T-helper 1 cell treated with Interleukin-12 subunit alpha and Interleukin-12 subunit beta and Interleukin-4 antibody, amounts not matched to agents 30 μg/mL and 1 μg/mL, for 36 hours (primary cell): ENCODE measurements around the gene TULP4.
"Not testable (repeated sequence)": the region's sequence is repeated elsewhere in the genome, so short reads cannot be mapped to it uniquely, and the experiment has no call there.

ENCODE experiments used
- H3K27ac Mint-ChIP-seq: one replicate; pipeline ENCODE4 v1.8.0; 2021; ENCODE audit warnings: mild to moderate bottlenecking, mixed read lengths
- H3K27me3 Mint-ChIP-seq: one replicate; pipeline ENCODE4 v1.8.0; 2021; ENCODE audit warnings: low read depth, mixed read lengths
- H3K36me3 Mint-ChIP-seq: one replicate; pipeline ENCODE4 v1.8.0; 2021; ENCODE audit warnings: low read depth, mixed read lengths
- H3K4me1 Mint-ChIP-seq: one replicate; pipeline ENCODE4 v1.8.0; 2021; ENCODE audit warnings: low read depth, mixed read lengths
- H3K4me3 Mint-ChIP-seq: one replicate; pipeline ENCODE4 v1.8.0; 2021; ENCODE audit warnings: mild to moderate bottlenecking, moderate library complexity, mixed read lengths
- H3K9me3 Mint-ChIP-seq: one replicate; pipeline ENCODE4 v1.8.0; 2021; ENCODE audit warnings: mixed read lengths

The TULP4 gene

DNA sequence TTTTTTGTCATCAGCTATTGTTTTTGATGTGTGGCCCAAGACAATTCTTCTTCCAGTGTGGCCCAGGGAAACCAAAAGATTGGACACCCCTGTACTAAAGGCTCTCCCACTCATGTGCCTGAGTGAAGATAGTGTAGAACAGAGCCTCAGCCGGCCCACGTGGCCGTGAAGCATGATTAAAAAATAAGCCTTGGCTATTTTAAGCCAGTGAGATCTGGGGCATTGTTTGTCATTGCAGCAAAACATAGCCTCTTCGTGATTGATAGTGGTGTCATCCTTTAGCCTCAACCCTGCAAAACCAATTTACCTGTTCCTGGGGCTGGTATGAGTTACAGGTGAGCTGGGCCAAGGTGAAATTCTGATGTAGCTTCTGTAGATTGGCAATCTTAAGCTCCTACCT lies 85.3 kb downstream of the TULP4 start:
- no peaks in the 10 kb centered on the region for H3K27me3 Mint-ChIP-seq
- H3K4me3 Mint-ChIP-seq, result no peak overlapping the region
- H3K9me3 Mint-ChIP-seq, result peaks cover 10% of the 10 kb centered on the region
- no peak overlapping the region for H3K27ac Mint-ChIP-seq
- no peaks in the 10 kb centered on the region for H3K4me1 Mint-ChIP-seq
- peaks cover 6% of the 10 kb centered on the region for H3K36me3 Mint-ChIP-seq

GRCh38 chr6:158398252-158399024 lies 86.2 kb downstream of the TULP4 start:
- Mint-ChIP-seq H3K4me1 (no peaks in the 10 kb centered on the region), H3K36me3 (peaks cover 6% of the 10 kb centered on the region), H3K27me3 (no peaks in the 10 kb centered on the region), H3K27ac (no peak overlapping the region), H3K4me3 (no peak overlapping the region), H3K9me3 (peaks cover 7% of the 10 kb centered on the region)

- no peak overlapping the region for H3K27ac Mint-ChIP-seq
These were observed 86.9 kb downstream of the TULP4 start for GRCh38 chr6:158399040-158399700.

DNA sequence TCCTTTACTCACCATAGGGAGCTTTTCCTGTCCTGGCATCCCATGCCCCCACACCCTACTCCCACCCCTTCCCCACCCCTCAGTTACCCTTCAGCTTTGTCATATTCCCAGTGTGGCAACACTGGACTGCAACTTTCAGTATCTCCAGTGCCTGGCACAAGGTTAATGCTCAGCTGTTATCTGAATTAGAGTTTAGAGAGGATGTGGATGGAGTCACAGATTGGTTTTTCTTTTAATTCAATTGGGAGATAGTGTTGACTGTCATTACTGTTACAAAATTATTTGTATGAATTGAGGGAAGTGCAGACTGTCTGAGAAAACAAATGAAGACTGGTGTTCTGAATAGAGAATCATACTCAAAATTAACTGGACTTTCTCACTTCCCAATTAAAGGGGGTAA lies 89.9 kb downstream of the TULP4 start:
- no peak overlapping the region for H3K4me3 Mint-ChIP-seq
- no peaks in the 10 kb centered on the region for H3K36me3 Mint-ChIP-seq
- H3K9me3 Mint-ChIP-seq, result no peaks in the 10 kb centered on the region
- H3K27me3 Mint-ChIP-seq, result no peaks in the 10 kb centered on the region
- H3K4me1 Mint-ChIP-seq, result no peaks in the 10 kb centered on the region
- no peak overlapping the region for H3K27ac Mint-ChIP-seq

More at GRCh38 chr6:158399040-158399700, 86.9 kb downstream of the TULP4 start:
- Mint-ChIP-seq H3K36me3 (peaks cover 2% of the 10 kb centered on the region), H3K27me3 (no peaks in the 10 kb centered on the region), H3K4me3 (no peak overlapping the region), H3K4me1 (no peaks in the 10 kb centered on the region), H3K9me3 (peaks cover 2% of the 10 kb centered on the region)

DNA sequence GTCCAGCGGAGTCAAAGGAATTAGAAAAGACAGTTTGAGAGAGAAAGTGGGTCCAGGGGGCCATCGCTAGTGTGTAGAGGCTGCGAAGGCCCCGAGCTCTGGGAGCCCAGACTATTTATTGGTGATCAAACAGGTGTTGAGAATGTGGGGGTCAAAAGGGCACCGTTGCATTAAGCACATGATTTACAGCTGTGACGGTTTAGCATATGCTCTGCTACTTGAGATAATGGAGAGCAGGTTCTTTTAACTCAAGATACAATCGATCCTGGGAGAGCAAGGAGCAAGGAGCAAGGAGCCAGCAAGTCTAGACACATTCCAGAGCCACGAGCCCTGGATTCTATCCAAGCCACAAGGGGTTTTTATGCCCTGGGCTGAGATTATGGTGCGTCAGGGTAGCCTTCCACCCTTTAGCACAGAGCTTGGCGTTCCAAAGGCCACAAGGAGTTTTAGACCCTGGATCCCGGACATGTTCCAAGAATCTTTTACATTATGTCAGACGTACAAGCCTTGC lies 93.1 kb downstream of the TULP4 start:
- not testable (repeated sequence) for H3K27me3 Mint-ChIP-seq, H3K9me3 Mint-ChIP-seq, H3K4me3 Mint-ChIP-seq, H3K36me3 Mint-ChIP-seq, H3K27ac Mint-ChIP-seq, H3K4me1 Mint-ChIP-seq

DNA sequence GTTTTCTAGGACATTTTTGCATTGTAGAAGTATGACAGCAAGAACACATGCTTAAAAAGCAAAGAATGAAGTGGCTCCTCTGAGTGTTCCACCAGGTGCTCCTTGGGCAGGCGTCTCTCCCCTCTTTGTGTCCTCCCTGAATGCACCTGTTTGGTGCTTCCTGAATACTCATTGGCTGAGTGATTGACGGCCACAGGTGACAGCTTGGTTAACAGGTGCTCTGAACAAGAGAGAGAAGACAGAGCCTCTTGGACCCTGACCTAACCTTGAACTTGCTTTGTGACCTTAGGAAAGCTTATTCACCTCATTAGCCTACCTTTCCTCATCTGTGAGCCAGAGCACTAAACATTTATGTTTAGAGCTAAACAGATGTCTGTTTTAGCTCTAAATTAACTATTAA lies 93.7 kb downstream of the TULP4 start:
- H3K4me3 Mint-ChIP-seq, result no peak overlapping the region
- H3K36me3 Mint-ChIP-seq, result peaks cover 2% of the 10 kb centered on the region
- peaks cover 4% of the 10 kb centered on the region for H3K4me1 Mint-ChIP-seq
- H3K9me3 Mint-ChIP-seq, result no peaks in the 10 kb centered on the region
- H3K27ac Mint-ChIP-seq, result no peak overlapping the region
- H3K27me3 Mint-ChIP-seq, result no peaks in the 10 kb centered on the region

- peaks cover 2% of the 10 kb centered on the region for H3K36me3 Mint-ChIP-seq
- H3K9me3 Mint-ChIP-seq, result no peaks in the 10 kb centered on the region
These were observed 94.5 kb downstream of the TULP4 start for GRCh38 chr6:158406736-158407135.

GRCh38 chr6:158408013-158408412 lies 95.7 kb downstream of the TULP4 start:
- Mint-ChIP-seq H3K36me3 (peaks cover 2% of the 10 kb centered on the region), H3K27me3 (no peaks in the 10 kb centered on the region), H3K27ac (no peak overlapping the region), H3K4me1 (peaks cover 4% of the 10 kb centered on the region), H3K4me3 (no peak overlapping the region), H3K9me3 (no peaks in the 10 kb centered on the region)

More at GRCh38 chr6:158406736-158407135, 94.5 kb downstream of the TULP4 start:
- H3K4me1 Mint-ChIP-seq, result peaks cover 4% of the 10 kb centered on the region
- no peaks in the 10 kb centered on the region for H3K27me3 Mint-ChIP-seq
- no peak overlapping the region for H3K4me3 Mint-ChIP-seq
- H3K27ac Mint-ChIP-seq, result no peak overlapping the region

DNA sequence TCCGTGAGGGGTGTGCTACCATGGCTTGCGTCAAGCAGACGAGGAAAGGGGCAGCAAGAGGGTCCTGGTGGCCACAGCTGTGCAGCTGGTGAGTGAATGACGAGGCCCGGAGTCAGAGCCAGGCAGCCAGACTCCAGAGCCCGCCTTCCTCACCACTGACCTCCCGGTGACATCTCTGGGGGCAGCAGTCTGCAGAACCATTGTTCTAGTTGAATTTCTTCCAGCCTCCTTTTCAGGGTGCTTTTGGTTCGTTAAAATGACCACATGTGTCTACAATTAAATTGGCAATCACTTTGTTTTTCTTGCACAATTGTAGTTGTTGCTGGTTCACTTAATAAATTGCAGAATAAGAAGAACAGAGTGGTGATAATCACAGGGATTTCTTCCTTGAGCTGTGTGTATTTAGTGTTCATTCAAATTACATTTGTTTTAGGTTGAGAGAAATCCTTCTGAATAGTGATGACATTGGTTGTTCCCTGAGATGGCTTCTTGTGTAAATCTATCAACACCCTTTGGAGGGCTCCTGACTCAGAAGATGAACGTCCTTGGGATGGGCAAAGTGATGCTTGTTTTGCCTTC lies 96.4 kb downstream of the TULP4 start:
- no peak overlapping the region for H3K4me3 Mint-ChIP-seq
- peaks cover 4% of the 10 kb centered on the region for H3K4me1 Mint-ChIP-seq
- H3K27me3 Mint-ChIP-seq, result no peaks in the 10 kb centered on the region
- no peaks in the 10 kb centered on the region for H3K9me3 Mint-ChIP-seq
- peaks cover 2% of the 10 kb centered on the region for H3K36me3 Mint-ChIP-seq
- no peak overlapping the region for H3K27ac Mint-ChIP-seq

- no peak overlapping the region for H3K4me3 Mint-ChIP-seq
- peaks cover 2% of the 10 kb centered on the region for H3K36me3 Mint-ChIP-seq
- no peaks in the 10 kb centered on the region for H3K9me3 Mint-ChIP-seq
- no peaks in the 10 kb centered on the region for H3K27me3 Mint-ChIP-seq
- peaks cover 4% of the 10 kb centered on the region for H3K4me1 Mint-ChIP-seq
- no peak overlapping the region for H3K27ac Mint-ChIP-seq
These were observed 97.2 kb downstream of the TULP4 start for GRCh38 chr6:158409451-158409850.

GRCh38 chr6:158410784-158411183 lies 98.5 kb downstream of the TULP4 start:
- no peaks in the 10 kb centered on the region for H3K27me3 Mint-ChIP-seq
- peaks cover 4% of the 10 kb centered on the region for H3K4me1 Mint-ChIP-seq
- no peak overlapping the region for H3K27ac Mint-ChIP-seq
- no peaks in the 10 kb centered on the region for H3K9me3 Mint-ChIP-seq
- H3K36me3 Mint-ChIP-seq, result peaks cover 2% of the 10 kb centered on the region
- no peak overlapping the region for H3K4me3 Mint-ChIP-seq

DNA sequence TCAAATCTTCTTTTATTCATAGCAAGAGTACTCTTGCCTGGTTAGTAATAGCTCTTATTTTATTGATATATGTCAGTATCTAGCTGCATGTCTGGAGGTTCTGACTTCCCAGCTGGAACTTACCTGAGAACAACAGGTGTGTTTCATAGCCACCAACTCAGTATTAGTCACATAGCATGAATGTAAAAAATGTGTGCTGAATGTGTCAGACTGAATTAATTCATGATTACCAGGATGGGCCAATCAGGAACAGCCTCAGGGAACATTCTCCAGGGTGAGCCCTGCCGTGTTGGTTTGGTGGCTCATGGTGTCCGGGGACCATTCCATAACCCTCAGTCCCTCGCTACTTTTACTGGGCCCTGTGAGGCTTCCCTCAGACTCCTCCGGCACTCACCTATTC lies 99.7 kb downstream of the TULP4 start:
- peaks cover 4% of the 10 kb centered on the region for H3K4me1 Mint-ChIP-seq
- no peak overlapping the region for H3K27ac Mint-ChIP-seq
- H3K36me3 Mint-ChIP-seq, result peaks cover 2% of the 10 kb centered on the region
- H3K4me3 Mint-ChIP-seq, result no peak overlapping the region
- no peaks in the 10 kb centered on the region for H3K9me3 Mint-ChIP-seq
- no peaks in the 10 kb centered on the region for H3K27me3 Mint-ChIP-seq

DNA sequence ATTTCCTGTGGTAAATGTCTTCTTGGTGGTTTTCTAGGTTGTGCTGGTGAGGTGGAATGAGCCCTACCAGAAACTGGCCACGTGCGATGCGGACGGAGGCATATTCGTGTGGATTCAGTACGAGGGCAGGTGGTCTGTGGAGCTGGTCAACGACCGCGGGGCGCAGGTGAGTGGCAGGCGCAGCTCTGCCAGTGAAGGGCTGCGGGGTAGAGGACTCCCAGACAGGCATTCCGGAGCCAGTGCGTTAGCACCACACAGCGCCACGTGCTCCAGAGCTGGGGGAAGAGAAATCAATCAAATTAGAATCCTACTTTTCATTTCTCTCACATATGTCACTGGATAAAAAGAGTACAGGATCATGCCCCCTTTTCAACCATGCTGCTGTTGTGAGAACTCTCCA lies 100.8 kb downstream of the TULP4 start:
- no peak overlapping the region for H3K4me3 Mint-ChIP-seq
- no peaks in the 10 kb centered on the region for H3K9me3 Mint-ChIP-seq
- peaks cover 2% of the 10 kb centered on the region for H3K36me3 Mint-ChIP-seq
- H3K4me1 Mint-ChIP-seq, result peaks cover 4% of the 10 kb centered on the region
- H3K27me3 Mint-ChIP-seq, result no peaks in the 10 kb centered on the region
- H3K27ac Mint-ChIP-seq, result no peak overlapping the region

DNA sequence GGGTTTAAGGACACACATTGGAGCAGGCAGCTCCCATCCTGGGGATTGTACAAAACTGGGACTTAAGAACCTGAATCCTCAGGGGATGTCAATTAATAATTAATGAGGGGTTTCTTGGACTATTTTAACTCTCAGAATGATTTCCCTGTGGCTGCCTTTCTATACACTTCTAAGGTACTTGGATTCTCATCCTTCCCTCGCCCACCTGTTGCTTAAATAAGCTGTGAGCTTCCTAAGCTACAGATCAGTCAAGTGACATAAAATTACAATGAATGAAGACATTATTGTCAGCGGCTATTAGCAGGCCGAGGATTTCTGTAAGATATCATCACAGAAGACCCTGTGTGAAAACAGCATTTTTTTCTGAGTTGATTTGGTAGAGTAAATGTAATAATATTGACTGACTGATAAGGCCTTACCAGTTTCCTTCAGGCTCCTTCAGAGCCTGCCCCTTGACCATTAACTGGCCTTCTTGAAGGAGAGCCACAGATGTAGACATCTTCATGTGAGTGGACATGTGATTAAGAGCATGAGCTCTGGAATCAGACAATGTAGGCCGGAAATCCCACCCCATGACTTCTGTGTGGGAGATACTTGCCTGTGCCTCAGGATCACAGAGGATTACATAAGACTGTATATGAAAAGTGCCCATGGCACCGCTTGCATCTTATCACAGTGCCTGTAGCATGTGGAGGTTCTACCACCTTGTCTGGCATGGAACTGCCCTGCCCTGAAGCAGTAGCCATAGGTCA lies 101.7 kb downstream of the TULP4 start:
- Mint-ChIP-seq H3K9me3 (no peaks in the 10 kb centered on the region), H3K4me3 (no peak overlapping the region), H3K27me3 (no peaks in the 10 kb centered on the region)

More for the DNA sequence above, 101.7 kb downstream of the TULP4 start:
- H3K27ac Mint-ChIP-seq, result no peak overlapping the region
- peaks cover 2% of the 10 kb centered on the region for H3K36me3 Mint-ChIP-seq
- peaks cover 4% of the 10 kb centered on the region for H3K4me1 Mint-ChIP-seq
